Thyroid gland (tissue), 4 donors: Measurements from ENCODE around the gene SULT1A2.

Source experiments
- CTCF ChIP-seq, 6 experiments: fragments of 200-600 bp in 3 of 6; fragments of 450-650 bp in 3 of 6; sonication (generic) in 3 of 6; IDR thresholded peaks; one replicate each; pipeline ENCODE4 v1.5.1; 2016 to 2019; ENCODE audit warnings: antibody characterized with exemption in 6 of 6, mild to moderate bottlenecking in 2 of 6, inconsistent platforms in 1 of 6, moderate library complexity in 1 of 6
- POLR2A ChIP-seq, 2 donors: fragments of 450-650 bp; IDR thresholded peaks; one replicate each; pipeline ENCODE4 v1.6.1; 2017; ENCODE audit warnings: antibody characterized with exemption in 2 of 2, mild to moderate bottlenecking in 2 of 2, moderate library complexity in 1 of 2

DNA sequence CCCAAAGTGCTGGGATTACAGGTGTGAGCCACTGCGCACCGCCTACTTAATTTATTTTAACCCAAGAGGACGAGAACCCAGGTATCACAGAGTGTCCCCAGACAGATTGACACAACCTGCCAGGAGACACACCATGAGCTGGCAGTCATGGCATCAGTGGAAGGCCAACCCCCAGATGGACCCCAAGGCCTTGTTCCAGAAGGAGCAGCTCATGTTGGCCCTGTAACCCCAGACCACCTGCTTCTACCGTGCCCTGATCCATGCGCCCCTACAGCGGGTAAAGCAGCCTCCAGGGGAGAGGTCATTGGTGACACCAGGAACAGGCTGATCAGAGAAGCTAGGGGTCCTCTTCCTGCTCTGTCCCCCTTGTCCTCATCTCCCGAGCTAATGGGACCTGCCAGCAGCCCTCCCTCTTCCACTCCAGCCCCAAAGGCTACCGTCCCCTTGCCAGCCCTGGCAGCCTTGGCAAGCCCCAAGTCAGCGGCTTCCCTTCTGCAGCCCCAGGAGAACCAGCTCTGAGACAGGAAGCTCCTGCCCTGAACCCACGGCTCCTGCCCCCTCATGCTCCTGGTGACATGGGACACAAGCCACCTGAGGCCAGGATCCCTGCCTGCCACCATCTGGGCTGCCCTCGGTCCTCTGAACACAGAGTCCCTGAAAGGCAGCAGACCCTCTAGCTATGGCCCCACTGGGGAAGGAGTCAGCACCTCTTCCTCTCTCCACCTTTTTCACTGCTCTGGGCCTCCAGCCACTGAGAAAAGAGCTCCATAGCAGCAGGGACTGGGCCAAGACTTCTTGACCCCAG, 6.7 kb upstream of the SULT1A2 start:
- TF ChIP-seq POLR2A (IDR thresholded peaks at IDR 0.05) = no peak
- TF ChIP-seq CTCF (IDR thresholded peaks at IDR 0.05) = no peak
